HG02759 (cell line): ENCODE results near the gene CAMK1.

Experiments
- ATAC-seq: cut with Tn5 transposase; IDR thresholded peaks from one replicate; pipeline ENCODE4 v1.9.1; 2021; ENCODE audit warnings: mild to moderate bottlenecking, moderate library complexity; ENCODE audit not compliant: unreplicated experiment

Gene CAMK1

DNA sequence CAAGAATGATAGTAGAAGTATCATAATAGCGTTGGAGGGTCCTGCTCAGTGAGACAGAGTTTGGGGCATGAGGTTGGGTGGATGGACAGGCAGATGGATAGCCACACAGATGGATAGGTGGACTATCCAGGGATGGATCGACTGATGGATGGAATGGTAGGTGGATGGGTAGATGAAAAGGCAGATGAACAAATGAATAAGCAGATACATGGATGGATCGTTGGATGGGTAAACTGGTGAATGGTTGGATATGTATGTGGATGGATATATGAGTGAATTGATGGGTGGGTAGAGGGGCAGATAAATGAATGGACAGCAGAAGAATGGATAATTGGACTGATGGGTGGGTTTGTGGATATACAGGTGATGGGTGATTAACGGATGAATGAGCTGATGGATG is 56.6 kb downstream of the CAMK1 start:
- ATAC-seq = no peak

DNA sequence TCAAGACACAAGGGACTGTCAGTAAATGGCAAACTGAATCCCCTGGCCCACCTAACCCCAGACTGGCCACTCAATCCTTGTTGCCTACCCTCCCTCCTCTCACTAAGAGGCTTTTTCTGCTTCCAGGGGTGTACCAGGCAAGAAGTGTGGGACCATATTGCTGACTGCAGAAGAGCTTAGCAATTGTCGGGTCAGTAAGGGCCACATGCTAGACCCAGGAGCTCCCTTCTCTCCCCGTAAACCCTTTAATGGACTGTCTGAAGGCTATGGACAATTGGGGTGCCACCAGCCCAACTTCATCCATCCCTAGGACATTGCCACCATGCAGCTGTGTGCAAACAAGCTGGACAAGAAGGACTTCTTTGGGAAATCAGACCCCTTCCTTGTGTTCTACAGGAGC is 57.3 kb downstream of the CAMK1 start:
- no peak for ATAC-seq

GRCh38 chr3:9710174-9710739 is 59.5 kb downstream of the CAMK1 start:
- no peak for ATAC-seq
